GM13977 (cell line): ENCODE data around the gene SHMT1.
"Not testable (repeated sequence)": the region's sequence is repeated elsewhere in the genome, so short reads cannot be mapped to it uniquely, and the experiment has no call there.

Source experiments
- DNase-seq: peaks from one replicate; pipeline ENCODE4 v3.0.0; 2012; ENCODE audit warnings: low spot score
- CTCF ChIP-seq: IDR thresholded peaks from 2 replicates; pipeline ENCODE4 v1.5.1; 2012; ENCODE audit warnings: mild to moderate bottlenecking, control low read depth; ENCODE audit not compliant: insufficient read depth; ENCODE audit errors: extremely low read depth, missing control alignments
- in situ Hi-C: fragments of 300-500 bp; cut with MboI; formaldehyde crosslinking; loops from one replicate; pipeline ENCODE4 v1.12.0; 2022; ENCODE audit warnings: low sequenced_read_pairs, low pct_unique_long_range_greater_than_20kb, mixed read lengths, inconsistent platforms; ENCODE audit not compliant: unreplicated experiment

The SHMT1 gene

GRCh38 chr17:18363101-18364049 is at the start of gene SHMT1:
TSS of gene SHMT1 (minus strand) at chr17:18363550. CDS start at chr17:18355981, 7,569 bp downstream.
- peak; percentile 98 for DNase-seq
- in situ Hi-C loops: no loop called here
- no peak for TF ChIP-seq CTCF

- in situ Hi-C loops, DNase-seq: not testable (repeated sequence)
Measured at GRCh38 chr17:18412001-18412538, 48.7 kb upstream of the SHMT1 start.

GRCh38 chr17:18411377-18411864 is 48.1 kb upstream of the SHMT1 start:
- DNase-seq, in situ Hi-C loops: not testable (repeated sequence)

DNA sequence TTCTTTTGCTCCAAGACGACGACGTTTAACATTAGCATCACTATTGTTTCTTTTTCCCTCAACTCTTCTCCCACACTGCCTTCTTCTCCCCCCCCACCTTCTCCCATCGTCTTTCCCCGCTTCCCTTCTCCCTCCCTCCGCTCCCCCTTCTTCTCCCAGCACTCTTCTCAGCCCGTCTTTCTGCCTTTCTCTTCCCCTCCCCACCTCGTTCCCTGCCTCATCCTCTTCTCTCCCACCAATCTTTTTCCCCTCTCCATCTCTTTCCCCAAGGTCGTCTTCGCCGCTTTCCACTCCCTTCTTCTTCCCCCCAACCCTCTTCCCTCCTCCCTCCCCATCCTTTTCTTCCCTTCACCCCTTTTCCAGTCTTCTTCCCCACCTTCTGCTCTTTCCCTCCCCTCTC is 47.4 kb upstream of the SHMT1 start:
- in situ Hi-C loops: not testable (repeated sequence)
- peak; percentile 0 for DNase-seq

DNA sequence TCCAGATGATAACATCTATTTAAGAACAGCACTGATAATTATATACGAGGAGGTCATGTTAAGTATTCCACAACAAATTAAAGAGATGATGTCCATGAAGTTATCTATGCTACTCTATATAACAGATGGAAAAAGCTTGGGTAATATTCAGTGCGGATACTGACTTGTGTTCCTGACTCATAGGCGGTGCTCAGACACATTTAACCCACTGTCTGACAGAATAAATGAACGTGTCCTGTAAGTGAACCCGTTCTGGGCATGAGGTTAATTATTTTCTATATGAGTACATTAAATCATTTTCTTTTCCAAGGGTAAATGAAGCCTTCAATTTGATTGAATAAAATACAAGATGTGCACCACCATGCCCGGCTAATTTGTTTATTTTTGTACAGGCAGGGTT is 46.0 kb upstream of the SHMT1 start:
- in situ Hi-C loops, DNase-seq: not testable (repeated sequence)

DNA sequence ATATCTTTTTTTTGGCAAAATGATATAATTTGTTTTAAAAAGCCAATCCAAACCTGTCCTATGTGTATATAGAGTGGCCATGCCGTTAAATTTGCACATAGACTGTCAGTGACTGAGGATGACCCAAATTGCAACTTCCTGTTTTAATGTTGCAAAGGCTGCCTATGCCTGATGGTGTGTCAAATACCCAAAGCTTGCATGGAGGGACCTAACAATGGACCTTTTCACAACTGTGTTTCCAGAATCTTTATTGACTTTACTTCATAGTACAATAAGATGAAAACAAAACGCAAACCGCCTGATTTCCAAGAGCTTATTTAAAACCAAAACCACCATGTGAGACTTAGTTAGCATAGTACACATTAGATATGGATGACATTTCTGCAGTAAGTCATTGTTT is 45.6 kb upstream of the SHMT1 start:
- in situ Hi-C loops: not testable (repeated sequence)
- peak; percentile 0 for DNase-seq

DNA sequence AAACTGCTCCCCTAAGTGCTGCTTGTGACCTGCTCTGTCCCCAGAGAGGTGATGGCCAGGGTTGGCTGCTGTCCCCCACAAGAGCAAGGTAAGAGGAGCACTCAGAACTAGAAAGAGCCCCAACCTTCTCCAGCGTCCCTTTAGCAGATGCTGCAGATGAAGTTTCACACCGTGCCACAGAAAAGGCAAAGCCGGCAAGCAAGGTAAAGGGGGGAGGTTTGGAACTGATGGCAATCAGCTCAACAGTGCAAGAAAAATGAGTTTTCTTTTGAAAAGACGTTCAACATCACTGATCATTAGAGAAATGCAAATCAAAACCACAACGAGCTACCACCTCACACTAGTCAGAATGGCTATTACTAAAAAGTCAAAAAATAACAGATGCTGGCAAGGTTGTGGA is 40.3 kb upstream of the SHMT1 start:
- in situ Hi-C loops, DNase-seq: not testable (repeated sequence)

DNA sequence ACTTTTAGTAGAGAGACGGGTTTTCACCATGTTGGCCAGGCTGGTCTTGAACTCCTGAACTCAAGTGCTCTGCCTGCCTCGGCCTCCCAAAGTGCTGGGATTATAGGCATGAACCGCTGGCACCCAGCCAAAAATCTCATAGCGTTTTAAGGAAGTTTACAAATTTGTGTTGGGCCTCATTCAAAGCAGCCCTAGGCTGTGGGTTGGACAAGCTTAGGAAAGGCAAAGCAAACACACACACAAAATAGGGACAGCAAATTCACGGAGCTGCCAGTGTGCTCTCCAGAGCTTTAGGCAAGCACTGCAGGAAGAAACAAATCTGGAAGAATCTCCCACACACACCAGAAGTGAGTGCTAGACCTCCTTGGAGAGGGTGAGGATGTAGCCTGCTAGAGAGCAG is 39.8 kb upstream of the SHMT1 start:
- in situ Hi-C loops, DNase-seq: not testable (repeated sequence)

DNA sequence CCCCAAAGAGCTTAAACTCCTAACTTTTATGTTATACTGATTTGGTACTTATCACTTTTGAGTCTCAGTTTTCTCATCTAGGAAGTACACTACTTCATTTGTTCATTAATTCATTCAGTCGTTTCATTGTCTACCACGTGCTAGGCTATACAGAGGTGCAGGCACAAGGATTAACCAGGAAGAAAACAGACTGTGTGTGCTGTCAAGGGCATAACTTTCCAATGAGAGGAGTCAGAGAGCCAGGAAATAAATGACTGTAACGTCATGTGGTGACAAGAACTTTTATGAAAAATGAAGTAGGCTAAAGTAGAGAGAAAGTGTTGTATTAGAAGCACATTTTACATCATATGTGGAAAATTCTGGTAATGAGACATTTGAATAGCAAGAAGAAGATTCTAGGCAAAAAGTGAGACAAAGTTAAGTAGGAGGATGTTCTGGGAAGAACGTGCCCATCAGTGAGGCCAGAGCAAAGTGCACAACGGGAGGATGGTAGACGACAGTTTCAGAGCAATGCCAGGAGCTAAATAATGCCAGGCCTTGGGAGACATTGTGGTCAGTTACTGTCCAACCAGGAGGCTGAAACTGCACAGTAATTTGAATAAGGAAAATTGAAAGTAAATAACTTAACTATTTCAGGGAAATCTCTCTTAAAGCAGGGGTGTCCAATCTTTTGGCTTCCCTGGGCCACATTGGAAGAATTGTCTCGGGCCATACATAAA is 38.7 kb upstream of the SHMT1 start:
- in situ Hi-C loops, DNase-seq: not testable (repeated sequence)

GRCh38 chr17:18388728-18389127 is 25.4 kb upstream of the SHMT1 start:
- DNase-seq, in situ Hi-C loops: not testable (repeated sequence)

GRCh38 chr17:18388266-18388665 is 24.9 kb upstream of the SHMT1 start:
- in situ Hi-C loops: not testable (repeated sequence)

DNA sequence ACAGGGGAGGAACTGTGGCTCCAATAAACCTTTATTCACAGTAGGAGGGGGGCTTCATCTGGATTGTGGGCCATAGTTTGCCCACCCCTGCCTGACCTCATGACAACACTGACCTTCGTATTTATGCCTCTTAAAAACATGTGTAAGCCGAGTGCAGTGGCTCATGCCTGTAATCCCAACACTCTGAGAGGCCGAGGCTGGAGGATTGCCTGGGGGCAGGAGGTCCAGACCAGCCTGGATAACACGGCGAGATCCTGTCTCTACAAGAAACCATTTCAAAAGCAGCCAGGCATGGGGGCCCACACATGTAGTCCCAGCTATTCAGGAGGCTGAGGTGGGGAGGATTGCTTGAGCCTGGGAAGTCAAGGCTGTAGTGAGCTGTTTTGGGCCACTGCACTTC is 24.2 kb upstream of the SHMT1 start:
- in situ Hi-C loops, DNase-seq: not testable (repeated sequence)

More at GRCh38 chr17:18388266-18388665, 24.9 kb upstream of the SHMT1 start:
- DNase-seq: not testable (repeated sequence)

DNA sequence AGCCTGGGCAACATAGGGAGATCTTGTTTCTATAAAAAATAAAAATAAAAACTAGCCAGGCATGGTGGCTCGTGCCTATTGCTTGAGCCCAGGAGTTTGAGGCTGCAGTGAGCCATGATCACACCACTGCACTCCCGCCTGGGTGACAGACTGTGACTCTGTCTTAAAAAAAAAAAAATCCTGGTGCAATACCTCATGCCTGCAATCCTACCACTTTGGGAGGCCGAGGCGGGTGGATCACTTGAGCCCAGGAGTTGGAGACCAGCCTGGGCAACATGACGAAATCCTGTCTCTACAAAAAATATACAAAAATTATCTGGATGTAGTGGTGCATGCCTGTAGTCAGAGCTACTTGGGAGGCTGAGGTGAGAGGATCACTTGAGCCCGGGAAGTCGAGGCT is 20.9 kb upstream of the SHMT1 start:
- in situ Hi-C loops, DNase-seq: not testable (repeated sequence)

DNA sequence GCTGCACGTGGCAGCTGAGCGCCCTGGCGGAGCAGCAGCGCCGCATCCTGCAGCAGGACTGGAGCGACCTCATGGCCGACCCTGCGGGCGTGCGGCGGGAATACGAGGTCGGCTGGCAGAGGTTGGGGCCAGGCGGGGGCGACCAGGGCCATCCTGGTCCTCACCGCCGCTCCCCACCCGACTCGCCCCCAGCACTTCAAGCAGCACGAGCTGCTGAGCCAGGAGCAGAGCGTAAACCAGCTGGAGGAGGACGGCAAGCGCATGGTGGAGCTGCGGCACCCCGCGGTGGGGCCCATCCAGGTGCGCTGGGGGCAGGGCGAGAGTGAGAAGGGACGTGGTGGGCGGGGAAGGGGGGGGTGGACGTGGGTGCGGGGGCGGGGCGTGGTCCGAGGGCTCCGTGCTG is 19.7 kb upstream of the SHMT1 start:
- DNase-seq, in situ Hi-C loops: not testable (repeated sequence)
